HG03439 (cell line): Measurements from ENCODE around the gene SLC8B1.

Experiments used
- ATAC-seq: cut with Tn5 transposase; IDR thresholded peaks from one replicate; pipeline ENCODE4 v1.9.1; 2021; ENCODE audit warnings: mild to moderate bottlenecking, moderate library complexity; ENCODE audit not compliant: unreplicated experiment

Gene SLC8B1

GRCh38 chr12:113296557-113297213, 38.2 kb downstream of the SLC8B1 start:
- ATAC-seq = no peak

- no peak for ATAC-seq
Measured at GRCh38 chr12:113295886-113296556, 38.9 kb downstream of the SLC8B1 start.

GRCh38 chr12:113293100-113293499, 41.8 kb downstream of the SLC8B1 start:
- no peak for ATAC-seq

GRCh38 chr12:113292547-113292946, 42.4 kb downstream of the SLC8B1 start:
- no peak for ATAC-seq

- no peak for ATAC-seq
Measured at GRCh38 chr12:113292091-113292490, 42.8 kb downstream of the SLC8B1 start.

- ATAC-seq = no peak
Measured at GRCh38 chr12:113291586-113291985, 43.3 kb downstream of the SLC8B1 start.

- ATAC-seq = no peak
Measured at GRCh38 chr12:113290506-113290905, 44.4 kb downstream of the SLC8B1 start.

- ATAC-seq = no peak
Measured at GRCh38 chr12:113289361-113289760, 45.5 kb downstream of the SLC8B1 start.

GRCh38 chr12:113287899-113288282, 47.0 kb downstream of the SLC8B1 start:
- no peak for ATAC-seq

- ATAC-seq = no peak
Measured at GRCh38 chr12:113287146-113287898, 47.6 kb downstream of the SLC8B1 start.

- ATAC-seq = no peak
Measured at GRCh38 chr12:113286712-113287111, 48.2 kb downstream of the SLC8B1 start.

- ATAC-seq = no peak
Measured at GRCh38 chr12:113285679-113286610, 49.0 kb downstream of the SLC8B1 start.

GRCh38 chr12:113284751-113285150, 50.2 kb downstream of the SLC8B1 start:
- no peak for ATAC-seq

- ATAC-seq = no peak
Measured at GRCh38 chr12:113278633-113279032, 56.3 kb downstream of the SLC8B1 start.

GRCh38 chr12:113278141-113278540, 56.8 kb downstream of the SLC8B1 start:
- ATAC-seq = no peak

GRCh38 chr12:113277511-113277910, 57.4 kb downstream of the SLC8B1 start:
- ATAC-seq = no peak

GRCh38 chr12:113276946-113277500, 57.9 kb downstream of the SLC8B1 start:
- no peak for ATAC-seq

GRCh38 chr12:113276306-113276705, 58.6 kb downstream of the SLC8B1 start:
- no peak for ATAC-seq

GRCh38 chr12:113274848-113275247, 60.1 kb downstream of the SLC8B1 start:
- ATAC-seq = no peak

- ATAC-seq = no peak
Measured at GRCh38 chr12:113273053-113273725, 61.7 kb downstream of the SLC8B1 start.
